ENCODE data around the gene RYK. TPM values are rescaled to one million over a fixed set of nuclear protein-coding genes. Genes with fewer than 3 reads are reported as not detected.

RYK gene
- total and polyA plus RNA-seq, 2 donors (not counting 3 experiments of a cell fraction or from before 2014, with no cell fraction given), result 23.8 to 48.3 TPM

- Histone ChIP-seq H3K9ac (replicated peaks; ENCODE audit: extremely low read depth, insufficient read depth, low read length) (peak overlapping the region; percentile 75), H3K9me3 (replicated peaks; ENCODE audit: control insufficient read depth, insufficient read depth, low read length) (no peaks in the 10 kb centered on the region), H2AFZ (ENCODE audit: low read depth, low read length) (peak overlapping the region; percentile 79), H3K4me1 (ENCODE audit: control insufficient read depth, extremely low read depth, insufficient read depth, low read length) (peaks cover 18% of the 10 kb centered on the region), H3K27ac (ENCODE audit: insufficient read depth, low read depth, low read length) (peak overlapping the region; percentile 38), H3K4me3 (replicated peaks in 1 of 3; ENCODE audit: insufficient read depth in 1 of 3, low read depth in 1 of 3, low read length in 3 of 3) (peak overlapping the region; percentile 52 to 91 (median 89)), H4K20me1 (replicated peaks; ENCODE audit: control insufficient read depth, extremely low read depth, insufficient read depth, low read length) (peaks cover 12% of the 10 kb centered on the region), H3K4me2 (ENCODE audit: insufficient read depth, low read length) (peak overlapping the region; percentile 93), H3K36me3 (ENCODE audit: control insufficient read depth in 2 of 2, extremely low read depth in 1 of 2, insufficient read depth in 2 of 2, low read length in 2 of 2) (no peaks in the 10 kb centered on the region), H3K79me2 (ENCODE audit: control insufficient read depth, insufficient read depth, low read length) (peaks cover 50% of the 10 kb centered on the region), H3K27me3 (ENCODE audit: control insufficient read depth in 2 of 2, insufficient read depth in 2 of 2, low read length in 2 of 2) (peaks cover 0 to under 1% of the 10 kb centered on the region in 2 experiments), H3K9me1 (replicated peaks; ENCODE audit: control insufficient read depth, extremely low read depth, insufficient read depth, low read length) (no peaks in the 10 kb centered on the region)
- POLR2A ChIA-PET, result no interaction called here
- intact Hi-C loops (cut with micrococcal nuclease), result loop anchor here (1.0 to 2.0 kb wide), 3 partner anchors 37 to 125 kb away; partner anchors contain the start of gene AMOTL2
- DNase-seq (ENCODE audit: low read depth, low spot score) (peak; percentile 62), FAIRE-seq (peak; percentile 28)
- no TSS peak for BruUV-seq (replicated peaks)
- dilution Hi-C loops (cut with MboI; ENCODE audit: extremely low pct_ligation_motif_present, low sequenced_read_pairs), result no loop called here
- CTCF ChIA-PET, result interaction anchor here (0.7 to 1.9 kb wide), 8 partner anchors 9 to 320 kb away, joined by 3 to 7 read pairs (median 4); no protein-coding TSS in a partner anchor
- no peak for TF ChIP-seq POLR2AphosphoS5 (IDR thresholded peaks at IDR 0.05; ENCODE audit: insufficient read depth, low read depth, low read length)
- TF ChIP-seq MYC (IDR thresholded peaks at IDR 0.05; ENCODE audit: low read depth, low read length), result no peak
- no peak for TF ChIP-seq GATA2 (IDR thresholded peaks at IDR 0.05; ENCODE audit: insufficient read depth, insufficient read length, low read depth, low read length)
- no peak for TF ChIP-seq JUN (IDR thresholded peaks at IDR 0.05; ENCODE audit: borderline replicate concordance, insufficient read depth, insufficient read length, low read depth)
- no peak for TF ChIP-seq CTCF (IDR thresholded peaks at IDR 0.05; ENCODE audit: extremely low read depth in 1 of 2, insufficient read depth in 1 of 2, low read depth in 1 of 2, low read length in 2 of 2)
- TF ChIP-seq MAX (IDR thresholded peaks at IDR 0.05; ENCODE audit: insufficient read depth, insufficient read length), result no peak
- TF ChIP-seq EZH2 (IDR thresholded peaks at IDR 0.05; ENCODE audit: borderline replicate concordance, low read depth, low read length, severe bottlenecking), result no peak
- TF ChIP-seq FOS (IDR thresholded peaks at IDR 0.05; ENCODE audit: borderline replicate concordance, insufficient read depth, low read length), result no peak
- TF ChIP-seq POLR2A (IDR thresholded peaks at IDR 0.05; ENCODE audit: low read depth, low read length), result no peak
These were observed 533 bp downstream of the RYK start for GRCh38 chr3:134249935-134250716.

Data from endothelial cell of umbilical vein (primary cell).